SU-DHL-6 (cell line): Measurements from ENCODE around the gene ABI1.

Experiments used
- EZH2phosphoT487 ChIP-seq: fragments of 200-600 bp; sonication (generic), shearing (Covaris generic); conservative IDR thresholded peaks from 2 replicates; pipeline ENCODE4 v1.6.1; 2018; ENCODE audit warnings: mild to moderate bottlenecking, antibody characterized with exemption, low read length, moderate library complexity, mixed read lengths
- TF ChIP-seq, protein P1 (sequence below): fragments of 200-600 bp; sonication (generic); IDR thresholded peaks from one replicate; pipeline ENCODE4 v1.5.1; 2017; ENCODE audit warnings: antibody characterized with exemption, mild to moderate bottlenecking, low read length, moderate library complexity; ENCODE audit not compliant: insufficient read depth, poor library complexity, severe bottlenecking

DNA sequence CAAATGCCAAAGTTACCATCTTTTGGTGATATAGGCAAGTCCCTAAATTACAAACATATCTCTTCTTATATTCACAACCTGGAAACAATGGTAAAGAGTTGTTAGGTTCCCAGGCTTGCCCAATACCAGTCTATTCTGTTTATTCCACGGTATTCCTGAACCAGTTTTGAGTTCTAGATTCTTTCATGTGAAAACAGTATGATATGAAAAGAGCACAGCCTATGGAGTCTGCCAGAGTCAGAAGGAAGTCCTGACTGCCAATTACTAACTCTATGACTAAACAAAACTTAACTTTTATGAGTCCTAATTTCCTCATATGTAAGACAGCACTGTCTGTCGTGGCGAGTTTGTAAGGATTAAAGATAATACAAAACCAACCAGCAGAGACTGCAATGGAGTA, 5.6 kb downstream of the ABI1 start:
- TF ChIP-seq, protein P1, sequence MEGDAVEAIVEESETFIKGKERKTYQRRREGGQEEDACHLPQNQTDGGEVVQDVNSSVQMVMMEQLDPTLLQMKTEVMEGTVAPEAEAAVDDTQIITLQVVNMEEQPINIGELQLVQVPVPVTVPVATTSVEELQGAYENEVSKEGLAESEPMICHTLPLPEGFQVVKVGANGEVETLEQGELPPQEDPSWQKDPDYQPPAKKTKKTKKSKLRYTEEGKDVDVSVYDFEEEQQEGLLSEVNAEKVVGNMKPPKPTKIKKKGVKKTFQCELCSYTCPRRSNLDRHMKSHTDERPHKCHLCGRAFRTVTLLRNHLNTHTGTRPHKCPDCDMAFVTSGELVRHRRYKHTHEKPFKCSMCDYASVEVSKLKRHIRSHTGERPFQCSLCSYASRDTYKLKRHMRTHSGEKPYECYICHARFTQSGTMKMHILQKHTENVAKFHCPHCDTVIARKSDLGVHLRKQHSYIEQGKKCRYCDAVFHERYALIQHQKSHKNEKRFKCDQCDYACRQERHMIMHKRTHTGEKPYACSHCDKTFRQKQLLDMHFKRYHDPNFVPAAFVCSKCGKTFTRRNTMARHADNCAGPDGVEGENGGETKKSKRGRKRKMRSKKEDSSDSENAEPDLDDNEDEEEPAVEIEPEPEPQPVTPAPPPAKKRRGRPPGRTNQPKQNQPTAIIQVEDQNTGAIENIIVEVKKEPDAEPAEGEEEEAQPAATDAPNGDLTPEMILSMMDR: no peak
- TF ChIP-seq EZH2phosphoT487: no peak
